Karpas-422 (cell line): ENCODE data around the gene PIPOX. TPM values are rescaled to one million over a fixed set of nuclear protein-coding genes. Genes with fewer than 3 reads are reported as not detected.

Experiments used
- DNase-seq: peaks from one replicate; pipeline ENCODE4 v3.0.0-alpha.2; 2015
- H2AFZ ChIP-seq: fragments of 200-600 bp; sonication (generic); 2 replicates; pipeline ENCODE4 v1.6.1; 2014; ENCODE audit warnings: antibody characterized with exemption, low read length, mixed read lengths
- H3K27ac ChIP-seq: fragments of 200-600 bp; sonication (generic); 2 replicates; pipeline ENCODE4 v1.5.1; 2014; ENCODE audit warnings: mild to moderate bottlenecking, low read length, moderate library complexity
- H3K27me3 ChIP-seq: fragments of 200-600 bp; sonication (generic); 2 replicates; pipeline ENCODE4 v1.6.1; 2014; ENCODE audit warnings: low read length, mixed read lengths
- H3K36me3 ChIP-seq: fragments of 200-600 bp; sonication (generic); 2 replicates; pipeline ENCODE4 v1.6.1; 2014; ENCODE audit warnings: low read length, mixed read lengths; ENCODE audit not compliant: insufficient read depth
- H3K4me1 ChIP-seq: fragments of 200-600 bp; sonication (generic); 2 replicates; pipeline ENCODE4 v1.6.1; 2014; ENCODE audit warnings: mild to moderate bottlenecking, low read length, mixed read lengths
- H3K4me2 ChIP-seq: fragments of 200-600 bp; sonication (generic); 2 replicates; pipeline ENCODE4 v1.6.1; 2014; ENCODE audit warnings: low read length, low read depth, mild to moderate bottlenecking; ENCODE audit not compliant: poor library complexity, severe bottlenecking
- H3K4me3 ChIP-seq: fragments of 200-600 bp; sonication (generic); 2 replicates; pipeline ENCODE4 v1.5.1; 2014; ENCODE audit warnings: mild to moderate bottlenecking, antibody characterized with exemption, low read length, mixed read lengths
- H3K79me2 ChIP-seq: fragments of 200-600 bp; sonication (generic); 2 replicates; pipeline ENCODE4 v1.6.1; 2014; ENCODE audit warnings: mild to moderate bottlenecking, low read length, mixed read lengths
- H3K9ac ChIP-seq: fragments of 200-600 bp; sonication (generic); 2 replicates; pipeline ENCODE4 v1.6.0; 2014; ENCODE audit warnings: low read length
- H3K9me2 ChIP-seq: fragments of 200-600 bp; sonication (generic), shearing (Covaris generic); replicated peaks from 2 replicates; pipeline ENCODE4 v1.6.0; 2014; ENCODE audit warnings: mild to moderate bottlenecking, low read length, moderate library complexity; ENCODE audit not compliant: insufficient read depth
- H3K9me3 ChIP-seq: fragments of 300-700, 200-600 bp; sonication (generic); 2 replicates; pipeline ENCODE4 v1.6.1; 2014; ENCODE audit warnings: low read length, mixed read lengths
- H4K20me1 ChIP-seq: fragments of 200-600 bp; sonication (generic); 2 replicates; pipeline ENCODE4 v1.6.1; 2014; ENCODE audit warnings: mild to moderate bottlenecking, antibody characterized with exemption, low read length, low read depth; ENCODE audit not compliant: insufficient read depth
- total RNA-seq: library from RNA; depleted of rRNA; stranded (reverse); fragments of >200 nt; shearing (Covaris generic); gene quantifications from 2 replicates; pipeline ENCODE4 v1.2.3, GENCODE V29; 2014; ENCODE audit warnings: low replicate concordance

PIPOX gene
- total RNA-seq, 1 experiment from 2014 or later: 7.2 TPM

DNA sequence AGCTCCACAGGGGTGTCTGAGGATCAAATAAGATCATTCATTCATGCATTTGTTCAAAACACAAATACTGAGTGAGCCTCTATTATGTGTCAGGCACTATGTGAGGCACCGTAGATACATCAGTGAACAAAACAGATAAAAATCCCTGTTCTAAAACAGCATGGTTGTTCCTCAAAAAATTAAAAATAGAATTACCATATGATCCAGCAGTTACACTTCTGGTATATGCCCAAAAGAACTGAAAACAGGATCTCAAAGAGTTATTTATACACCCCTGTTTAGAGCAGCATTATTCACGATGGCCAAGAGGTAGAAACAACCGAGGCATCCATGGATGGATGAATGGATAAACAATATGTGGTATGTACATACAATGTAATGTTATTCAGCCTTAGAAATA lies 15.4 kb downstream of the PIPOX start:
- DNase-seq: no peak
- no peak overlapping the region for H3K4me3 ChIP-seq

DNA sequence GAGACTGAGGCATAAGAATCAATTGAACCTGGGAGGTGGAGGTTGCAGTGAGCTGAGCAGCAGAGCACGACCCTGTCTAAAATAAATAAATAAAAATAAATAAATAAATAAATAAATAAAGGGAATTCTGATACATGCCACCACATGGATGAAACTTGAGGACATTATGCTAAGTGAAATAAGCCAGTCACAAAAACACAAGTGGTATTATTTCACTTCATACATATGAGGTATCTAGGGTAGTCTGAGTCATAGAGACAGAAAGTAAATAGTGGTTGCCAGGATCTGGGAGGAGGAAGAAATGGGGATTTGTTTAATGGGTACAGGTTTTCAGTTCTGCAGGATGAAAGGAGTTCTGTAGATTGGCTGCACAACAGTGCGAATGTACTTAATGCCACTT lies 16.3 kb downstream of the PIPOX start:
- DNase-seq: no peak
- Histone ChIP-seq H3K9ac (no peak overlapping the region), H3K4me1 (no peaks in the 10 kb centered on the region), H4K20me1 (no peaks in the 10 kb centered on the region), H3K9me2 (no peaks in the 10 kb centered on the region), H3K27me3 (no peaks in the 10 kb centered on the region), H3K79me2 (no peaks in the 10 kb centered on the region), H2AFZ (no peak overlapping the region), H3K4me3 (no peak overlapping the region), H3K9me3 (no peaks in the 10 kb centered on the region), H3K36me3 (no peaks in the 10 kb centered on the region), H3K4me2 (no peak overlapping the region), H3K27ac (no peak overlapping the region)

More for the DNA sequence above, 15.4 kb downstream of the PIPOX start:
- H3K9me3 ChIP-seq: no peaks in the 10 kb centered on the region
- no peak overlapping the region for H3K9ac ChIP-seq
- no peak overlapping the region for H3K27ac ChIP-seq
- H3K27me3 ChIP-seq: no peaks in the 10 kb centered on the region
- no peaks in the 10 kb centered on the region for H3K9me2 ChIP-seq
- no peak overlapping the region for H2AFZ ChIP-seq
- no peaks in the 10 kb centered on the region for H3K79me2 ChIP-seq
- H3K4me2 ChIP-seq: no peak overlapping the region
- no peaks in the 10 kb centered on the region for H3K36me3 ChIP-seq
- no peaks in the 10 kb centered on the region for H4K20me1 ChIP-seq
- no peaks in the 10 kb centered on the region for H3K4me1 ChIP-seq

DNA sequence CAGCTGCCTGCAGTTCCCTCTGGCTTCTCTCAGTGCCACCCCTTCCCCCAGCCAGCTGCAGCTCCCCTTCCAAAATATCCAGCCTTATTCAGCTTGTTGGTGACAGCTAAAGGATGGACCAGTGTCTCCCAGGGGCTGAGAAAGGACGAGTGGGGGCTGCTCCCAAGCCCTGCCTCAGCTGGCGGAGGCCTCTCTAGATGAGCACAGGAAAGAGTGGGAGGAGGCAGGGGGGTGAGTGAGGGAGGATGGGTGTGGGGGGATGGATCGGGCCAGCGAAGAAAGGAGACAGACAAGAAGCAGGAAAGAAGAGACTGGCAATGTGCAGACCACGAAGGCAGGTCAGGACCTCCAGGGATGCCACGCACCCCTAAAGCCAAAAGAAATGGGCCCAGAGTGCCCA lies 17.5 kb downstream of the PIPOX start:
- H3K27me3 ChIP-seq: no peaks in the 10 kb centered on the region

DNA sequence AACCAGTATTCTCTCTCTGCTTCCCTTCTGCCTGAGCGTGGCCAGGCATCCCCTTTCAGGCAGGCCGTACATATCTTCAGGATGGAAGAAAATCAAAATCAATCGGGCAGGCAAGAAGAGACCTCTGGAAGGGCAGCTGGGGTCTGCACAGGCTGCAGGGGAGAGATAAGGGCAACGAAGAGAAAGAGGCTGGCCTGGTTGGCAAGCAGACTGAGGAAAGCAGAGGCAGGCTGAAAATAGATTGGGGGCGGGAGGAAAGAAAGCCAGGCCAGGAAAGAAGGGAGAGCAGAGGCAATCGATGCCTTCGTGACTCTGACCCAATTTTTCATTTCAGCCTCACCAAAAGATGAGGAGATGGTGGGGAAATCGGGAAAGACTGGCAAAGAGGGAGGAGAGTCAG lies 18.1 kb downstream of the PIPOX start:
- no peaks in the 10 kb centered on the region for H3K27me3 ChIP-seq
- H3K4me1 ChIP-seq: no peaks in the 10 kb centered on the region
- H3K9ac ChIP-seq: no peak overlapping the region
- no peaks in the 10 kb centered on the region for H3K79me2 ChIP-seq
- H3K27ac ChIP-seq: no peak overlapping the region
- H3K36me3 ChIP-seq: no peaks in the 10 kb centered on the region
- DNase-seq: no peak
- no peaks in the 10 kb centered on the region for H4K20me1 ChIP-seq
- no peak overlapping the region for H3K4me3 ChIP-seq
- no peaks in the 10 kb centered on the region for H3K9me2 ChIP-seq
- no peak overlapping the region for H2AFZ ChIP-seq
- no peaks in the 10 kb centered on the region for H3K9me3 ChIP-seq
- H3K4me2 ChIP-seq: no peak overlapping the region

More for the DNA sequence above, 17.5 kb downstream of the PIPOX start:
- DNase-seq: no peak
- Histone ChIP-seq H3K36me3 (no peaks in the 10 kb centered on the region), H3K4me2 (no peak overlapping the region), H3K9ac (no peak overlapping the region), H2AFZ (no peak overlapping the region), H3K79me2 (no peaks in the 10 kb centered on the region), H3K4me1 (no peaks in the 10 kb centered on the region), H3K27ac (no peak overlapping the region), H3K9me2 (no peaks in the 10 kb centered on the region), H4K20me1 (no peaks in the 10 kb centered on the region), H3K9me3 (no peaks in the 10 kb centered on the region), H3K4me3 (no peak overlapping the region)

DNA sequence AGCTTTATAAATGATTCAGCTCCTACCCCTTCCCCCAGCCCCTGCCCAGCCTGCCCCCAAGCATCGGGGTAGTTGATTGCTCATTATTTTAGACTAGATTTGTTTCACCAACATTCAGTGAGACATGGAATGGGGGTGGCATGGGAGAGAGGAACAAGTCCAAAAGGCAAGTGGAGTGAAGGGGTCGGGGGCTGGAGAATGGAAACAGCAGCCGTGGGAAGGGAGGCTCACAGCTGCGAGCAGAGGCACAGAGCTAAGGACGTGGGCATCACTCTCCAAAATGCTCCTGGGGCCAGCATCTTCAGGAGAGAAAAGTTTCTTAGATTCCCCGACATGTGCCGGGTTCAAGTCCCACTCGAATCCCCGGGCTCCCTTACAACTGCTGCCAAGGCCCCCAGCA lies 19.3 kb downstream of the PIPOX start:
- Histone ChIP-seq H3K9ac (no peak overlapping the region), H3K9me3 (no peaks in the 10 kb centered on the region), H2AFZ (no peak overlapping the region), H3K4me3 (no peak overlapping the region), H3K4me1 (no peaks in the 10 kb centered on the region), H3K27me3 (no peaks in the 10 kb centered on the region), H3K79me2 (no peaks in the 10 kb centered on the region), H4K20me1 (no peaks in the 10 kb centered on the region), H3K9me2 (no peaks in the 10 kb centered on the region), H3K27ac (no peak overlapping the region), H3K36me3 (no peaks in the 10 kb centered on the region), H3K4me2 (no peak overlapping the region)
- DNase-seq: no peak

DNA sequence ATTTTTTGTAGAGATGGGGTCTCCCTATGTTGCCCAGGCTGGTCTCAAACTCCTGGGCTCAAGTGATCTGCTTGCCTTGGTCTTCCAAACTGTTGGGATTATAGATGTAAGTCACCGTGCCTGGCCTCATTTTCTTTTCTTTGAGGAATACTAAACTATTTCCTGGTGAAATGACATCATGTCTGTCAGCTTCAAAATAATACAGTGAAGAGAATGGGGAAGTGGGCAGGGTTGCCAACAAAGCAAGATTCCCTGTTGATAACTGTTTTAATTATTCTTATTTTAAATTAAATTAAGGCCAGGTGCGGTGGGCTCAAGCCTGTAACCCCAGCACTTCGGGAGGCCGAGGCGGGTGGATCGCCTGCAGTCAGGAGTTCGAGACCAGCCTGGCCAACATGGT lies 21.1 kb downstream of the PIPOX start:
- no peaks in the 10 kb centered on the region for H3K79me2 ChIP-seq
- H3K9ac ChIP-seq: no peak overlapping the region

DNA sequence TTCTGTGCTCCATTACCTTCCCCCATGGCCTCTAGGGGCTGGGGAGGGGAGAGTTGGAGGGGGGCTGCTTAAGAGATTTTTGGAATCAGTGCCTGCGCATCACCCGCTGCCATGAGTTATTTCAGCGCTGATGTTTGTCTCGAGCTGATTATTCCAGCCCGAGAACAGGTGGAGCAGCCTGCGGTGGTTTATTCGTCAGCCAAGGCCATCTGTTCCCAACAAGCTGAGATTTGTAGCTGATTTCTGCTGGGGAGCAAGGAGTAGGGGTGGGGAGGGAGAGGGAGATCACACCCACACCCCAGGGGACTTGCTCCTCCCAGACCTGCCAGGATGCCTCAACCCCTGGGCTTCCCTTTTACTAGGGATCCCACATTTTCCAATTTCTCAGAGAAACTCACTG lies 23.1 kb downstream of the PIPOX start:
- no peaks in the 10 kb centered on the region for H3K36me3 ChIP-seq
- no peaks in the 10 kb centered on the region for H3K27me3 ChIP-seq
- H4K20me1 ChIP-seq: no peaks in the 10 kb centered on the region
- H3K9ac ChIP-seq: no peak overlapping the region
- no peaks in the 10 kb centered on the region for H3K9me3 ChIP-seq
- no peaks in the 10 kb centered on the region for H3K9me2 ChIP-seq
- H3K27ac ChIP-seq: no peak overlapping the region
- no peaks in the 10 kb centered on the region for H3K79me2 ChIP-seq
- no peak overlapping the region for H2AFZ ChIP-seq
- no peaks in the 10 kb centered on the region for H3K4me1 ChIP-seq
- H3K4me2 ChIP-seq: no peak overlapping the region
- no peak for DNase-seq
- no peak overlapping the region for H3K4me3 ChIP-seq

More for the DNA sequence above, 21.1 kb downstream of the PIPOX start:
- Histone ChIP-seq H3K9me3 (no peaks in the 10 kb centered on the region), H3K4me1 (no peaks in the 10 kb centered on the region), H3K36me3 (no peaks in the 10 kb centered on the region), H3K4me3 (no peak overlapping the region), H4K20me1 (no peaks in the 10 kb centered on the region), H3K27ac (no peak overlapping the region), H2AFZ (no peak overlapping the region), H3K27me3 (no peaks in the 10 kb centered on the region), H3K9me2 (no peaks in the 10 kb centered on the region), H3K4me2 (no peak overlapping the region)
- DNase-seq: no peak

DNA sequence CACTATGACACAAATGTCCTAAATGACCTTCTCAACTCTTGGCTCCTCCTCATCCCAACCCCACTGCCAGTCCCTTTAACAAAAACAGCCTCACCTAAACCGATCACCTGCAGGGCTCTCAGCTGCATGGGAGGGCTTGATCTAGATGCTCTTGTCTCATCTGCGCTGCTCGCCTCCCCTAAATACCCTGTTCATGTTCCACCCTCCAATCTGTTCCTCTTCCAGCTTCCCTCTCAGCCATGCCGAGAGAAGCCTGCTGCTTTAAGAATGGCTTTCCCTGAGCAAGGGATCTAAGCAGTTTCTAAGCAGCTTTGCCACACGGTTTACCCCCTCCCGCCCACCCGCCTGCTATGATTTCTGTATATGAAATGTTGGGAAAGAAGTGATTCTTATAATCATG lies 23.7 kb downstream of the PIPOX start:
- Histone ChIP-seq H3K4me3 (no peak overlapping the region), H2AFZ (no peak overlapping the region), H4K20me1 (no peaks in the 10 kb centered on the region), H3K36me3 (no peaks in the 10 kb centered on the region), H3K27ac (no peak overlapping the region), H3K79me2 (no peaks in the 10 kb centered on the region), H3K9ac (no peak overlapping the region), H3K9me2 (no peaks in the 10 kb centered on the region), H3K9me3 (no peaks in the 10 kb centered on the region), H3K27me3 (no peaks in the 10 kb centered on the region), H3K4me2 (no peak overlapping the region), H3K4me1 (no peaks in the 10 kb centered on the region)
- no peak for DNase-seq

DNA sequence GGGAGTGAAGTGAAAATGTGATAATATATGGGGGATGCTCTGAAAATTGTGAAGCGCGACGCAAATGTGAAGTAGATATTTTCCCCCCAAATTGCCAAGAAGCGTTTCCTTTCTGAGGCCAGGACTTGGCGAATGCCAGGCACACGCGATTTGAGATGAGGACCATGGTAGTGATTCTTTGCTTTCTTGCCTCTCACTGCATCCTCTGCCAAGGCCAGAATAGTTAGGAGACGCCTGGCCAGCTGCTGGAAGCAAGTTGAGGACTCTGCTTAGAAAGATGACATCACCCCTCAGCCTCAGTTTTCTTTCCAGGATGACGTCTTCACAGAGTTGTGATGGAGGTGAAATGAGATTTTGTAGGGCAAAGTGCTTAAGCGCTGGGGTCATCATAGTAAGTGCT lies 25.9 kb downstream of the PIPOX start:
- Histone ChIP-seq H3K9me2 (no peaks in the 10 kb centered on the region), H4K20me1 (no peaks in the 10 kb centered on the region), H3K4me2 (no peak overlapping the region), H3K4me1 (no peaks in the 10 kb centered on the region), H2AFZ (no peak overlapping the region), H3K27me3 (no peaks in the 10 kb centered on the region), H3K27ac (no peak overlapping the region), H3K36me3 (no peaks in the 10 kb centered on the region), H3K79me2 (no peaks in the 10 kb centered on the region), H3K4me3 (no peak overlapping the region), H3K9me3 (no peaks in the 10 kb centered on the region), H3K9ac (no peak overlapping the region)
- DNase-seq: no peak
